GM20431 (cell line): ENCODE data around the gene SPX.

ENCODE experiments used
- in situ Hi-C: fragments of 300-500 bp; cut with MseI, MboI; formaldehyde crosslinking; loops from one replicate; pipeline ENCODE4 v1.15.0; 2020; ENCODE audit warnings: low sequenced_read_pairs; ENCODE audit not compliant: unreplicated experiment

The SPX gene

GRCh38 chr12:21529456-21529855 is 3.4 kb downstream of the SPX start:
- in situ Hi-C loops, result no loop called here

GRCh38 chr12:21538061-21538653 is 12.1 kb downstream of the SPX start:
- in situ Hi-C loops, result no loop called here

- in situ Hi-C loops, result no loop called here
Measured at GRCh38 chr12:21539797-21540196, 13.7 kb downstream of the SPX start.

- in situ Hi-C loops, result no loop called here
Measured at GRCh38 chr12:21541773-21542172, 15.7 kb downstream of the SPX start.

- in situ Hi-C loops, result no loop called here
Measured at GRCh38 chr12:21542403-21542802, 16.3 kb downstream of the SPX start.

- in situ Hi-C loops, result no loop called here
Measured at GRCh38 chr12:21543151-21543550, 17.1 kb downstream of the SPX start.

- in situ Hi-C loops, result no loop called here
Measured at GRCh38 chr12:21545557-21545956, 19.5 kb downstream of the SPX start.

GRCh38 chr12:21546716-21547115 is 20.6 kb downstream of the SPX start:
- in situ Hi-C loops, result no loop called here

- in situ Hi-C loops, result no loop called here
Measured at GRCh38 chr12:21547437-21547836, 21.3 kb downstream of the SPX start.

- in situ Hi-C loops, result no loop called here
Measured at GRCh38 chr12:21551841-21552465, 25.9 kb downstream of the SPX start.

GRCh38 chr12:21552635-21553328 is 26.7 kb downstream of the SPX start:
- in situ Hi-C loops, result no loop called here

- in situ Hi-C loops, result no loop called here
Measured at GRCh38 chr12:21553329-21553675, 27.2 kb downstream of the SPX start.

- in situ Hi-C loops, result no loop called here
Measured at GRCh38 chr12:21558100-21558679, 32.1 kb downstream of the SPX start.

GRCh38 chr12:21559855-21560569 is 33.9 kb downstream of the SPX start:
- in situ Hi-C loops, result no loop called here

- in situ Hi-C loops, result no loop called here
Measured at GRCh38 chr12:21561158-21561557, 35.1 kb downstream of the SPX start.

- in situ Hi-C loops, result no loop called here
Measured at GRCh38 chr12:21562859-21563258, 36.8 kb downstream of the SPX start.

GRCh38 chr12:21566223-21566906 is 40.3 kb downstream of the SPX start:
- in situ Hi-C loops, result no loop called here

GRCh38 chr12:21566907-21567394 is 40.9 kb downstream of the SPX start:
- in situ Hi-C loops, result no loop called here

- in situ Hi-C loops, result no loop called here
Measured at GRCh38 chr12:21568115-21568514, 42.0 kb downstream of the SPX start.

GRCh38 chr12:21571046-21571445 is 45.0 kb downstream of the SPX start:
- in situ Hi-C loops, result no loop called here
